ENCODE results near the gene SLC7A1.

SLC7A1 gene

DNA sequence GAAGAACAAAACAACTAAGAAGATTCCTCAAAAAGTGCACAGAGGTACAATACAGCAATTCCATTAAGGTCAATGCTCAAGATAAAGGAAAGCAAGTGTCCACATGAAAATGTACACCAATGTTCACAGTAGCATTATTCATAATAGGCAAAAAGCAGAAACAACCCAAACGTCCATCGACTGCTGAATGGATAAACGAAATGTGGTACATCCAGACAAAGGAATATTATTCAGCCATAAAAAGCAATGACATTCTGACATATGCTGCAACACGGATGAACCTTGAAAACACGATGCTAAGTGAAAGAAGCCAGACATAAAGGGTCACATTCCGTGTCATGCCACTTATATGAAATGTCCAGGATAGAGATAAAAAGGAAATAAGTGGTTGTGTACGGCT, 29.3 kb downstream of the SLC7A1 start:
- H3K4ac ChIP-seq (ENCODE audit: low read depth, low read length) = no peak overlapping the region
- no peaks in the 10 kb centered on the region for H3K9me3 ChIP-seq (ENCODE audit: insufficient read depth, low read depth, low read length)
- no peaks in the 10 kb centered on the region for H3K79me1 ChIP-seq (ENCODE audit: low read length)
- H4K8ac ChIP-seq (ENCODE audit: low read depth, low read length) = no peak overlapping the region
- H2BK5ac ChIP-seq (ENCODE audit: low read depth, low read length, poor library complexity) = no peak overlapping the region
- no peak for DNase-seq
- no peak overlapping the region for H3K4me3 ChIP-seq (ENCODE audit: low read depth, low read length)
- no peak overlapping the region for H3K4me2 ChIP-seq (ENCODE audit: low read length)
- no peak overlapping the region for H2BK12ac ChIP-seq (ENCODE audit: low read length)
- H3K23ac ChIP-seq (ENCODE audit: low read length) = no peak overlapping the region
- no peak overlapping the region for H3K14ac ChIP-seq (ENCODE audit: low read length)
- no peak overlapping the region for H3K18ac ChIP-seq (ENCODE audit: low read length)
- H2AK5ac ChIP-seq (ENCODE audit: low read length) = no peak overlapping the region
- peaks cover 5 to 17% of the 10 kb centered on the region in 2 experiments for H3K4me1 ChIP-seq (ENCODE audit: control insufficient read depth in 1 of 2, insufficient read depth in 2 of 2, low read length in 2 of 2)
- H3K27me3 ChIP-seq (ENCODE audit: insufficient read depth, low read length) = no peaks in the 10 kb centered on the region
- H2BK120ac ChIP-seq (ENCODE audit: insufficient read depth, low read length, poor library complexity) = no peak overlapping the region
- no peak overlapping the region for H2AFZ ChIP-seq (ENCODE audit: insufficient read depth, low read length, poor library complexity)
- H4K91ac ChIP-seq (ENCODE audit: low read depth, low read length) = no peak overlapping the region
- no CpG with 5 or more reads among the region's 7 CpGs for WGBS (ENCODE audit: extremely low coverage, insufficient coverage, insufficient read length)
- H4K12ac ChIP-seq (ENCODE audit: low read depth, low read length) = no peak overlapping the region
- no peak overlapping the region for H3K27ac ChIP-seq (ENCODE audit: low read depth, low read length)
- peaks cover 11% of the 10 kb centered on the region for H3K79me2 ChIP-seq (ENCODE audit: control insufficient read depth, insufficient read depth, low read length, poor library complexity)
- no peak overlapping the region for H3K9ac ChIP-seq (ENCODE audit: low read length)
- H3K36me3 ChIP-seq (ENCODE audit: control insufficient read depth in 1 of 2, insufficient read depth in 2 of 2, low read length in 2 of 2) = peaks cover 2 to 4% of the 10 kb centered on the region in 2 experiments

DNA sequence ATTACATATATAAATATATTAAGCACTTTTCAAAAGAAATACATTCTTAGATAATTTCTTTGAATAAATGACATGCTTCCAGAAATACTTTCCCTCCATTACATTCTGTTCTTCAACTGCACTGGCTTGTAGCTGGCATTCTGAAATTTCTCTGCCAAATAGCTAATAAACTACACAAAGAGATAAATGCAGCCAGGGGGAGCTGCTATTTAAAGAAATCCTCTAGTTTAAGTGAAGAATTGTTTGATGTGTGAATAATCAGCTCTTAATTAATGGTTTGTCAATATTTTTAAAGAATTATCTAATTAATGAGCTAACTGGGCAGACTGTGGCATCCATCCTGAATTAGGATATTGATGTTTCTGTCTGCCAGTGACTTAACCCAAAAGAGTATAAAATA, 30.7 kb downstream of the SLC7A1 start:
- Histone ChIP-seq H2AK5ac (ENCODE audit: low read length) (no peak overlapping the region), H2BK5ac (ENCODE audit: low read depth, low read length, poor library complexity) (no peak overlapping the region), H3K4me3 (ENCODE audit: low read depth, low read length) (no peak overlapping the region), H4K8ac (ENCODE audit: low read depth, low read length) (no peak overlapping the region), H3K4me2 (ENCODE audit: low read length) (no peak overlapping the region), H2AFZ (ENCODE audit: insufficient read depth, low read length, poor library complexity) (no peak overlapping the region), H4K12ac (ENCODE audit: low read depth, low read length) (no peak overlapping the region), H3K36me3 (ENCODE audit: control insufficient read depth in 1 of 2, insufficient read depth in 2 of 2, low read length in 2 of 2) (peaks cover 0 to 2% of the 10 kb centered on the region in 2 experiments), H3K9me3 (ENCODE audit: insufficient read depth, low read depth, low read length) (no peaks in the 10 kb centered on the region), H3K9ac (ENCODE audit: low read length) (no peak overlapping the region), H3K14ac (ENCODE audit: low read length) (no peak overlapping the region), H4K91ac (ENCODE audit: low read depth, low read length) (no peak overlapping the region), H3K27ac (ENCODE audit: low read depth, low read length) (no peak overlapping the region), H3K23ac (ENCODE audit: low read length) (no peak overlapping the region), H2BK12ac (ENCODE audit: low read length) (no peak overlapping the region), H3K79me1 (ENCODE audit: low read length) (no peaks in the 10 kb centered on the region), H2BK120ac (ENCODE audit: insufficient read depth, low read length, poor library complexity) (no peak overlapping the region), H3K18ac (ENCODE audit: low read length) (no peak overlapping the region), H3K27me3 (ENCODE audit: insufficient read depth, low read length) (no peaks in the 10 kb centered on the region), H3K4me1 (ENCODE audit: control insufficient read depth in 1 of 2, insufficient read depth in 2 of 2, low read length in 2 of 2) (peaks cover 5 to 12% of the 10 kb centered on the region in 2 experiments), H3K4ac (ENCODE audit: low read depth, low read length) (no peak overlapping the region), H3K79me2 (ENCODE audit: control insufficient read depth, insufficient read depth, low read length, poor library complexity) (peaks cover 11% of the 10 kb centered on the region)
- no peak for DNase-seq

DNA sequence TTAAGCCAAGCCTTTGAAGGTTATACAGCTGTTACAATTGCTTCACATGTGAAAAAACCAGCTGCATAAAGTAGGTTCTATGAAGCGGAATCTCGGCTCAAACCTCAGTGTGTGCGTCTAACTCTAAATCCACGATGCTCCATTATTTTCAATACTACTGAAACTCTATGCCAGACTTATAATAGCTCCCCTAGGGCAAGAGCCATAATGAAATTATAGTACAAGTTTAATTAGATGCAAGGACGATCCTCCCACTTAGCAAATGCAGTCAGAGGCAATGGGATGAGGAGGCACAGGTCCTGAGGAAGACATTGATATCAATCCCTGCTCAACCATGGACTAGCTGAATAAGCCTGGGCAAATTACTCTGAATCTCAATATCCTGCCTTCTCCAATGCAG, 31.1 kb downstream of the SLC7A1 start:
- WGBS (ENCODE audit: extremely low coverage, insufficient coverage, insufficient read length) = no CpG with 5 or more reads among the region's 5 CpGs
- no peak overlapping the region for H2BK5ac ChIP-seq (ENCODE audit: low read depth, low read length, poor library complexity)
- no peaks in the 10 kb centered on the region for H3K9me3 ChIP-seq (ENCODE audit: insufficient read depth, low read depth, low read length)
- H2AFZ ChIP-seq (ENCODE audit: insufficient read depth, low read length, poor library complexity) = no peak overlapping the region
- no peak overlapping the region for H3K4me3 ChIP-seq (ENCODE audit: low read depth, low read length)
- no peak overlapping the region for H3K14ac ChIP-seq (ENCODE audit: low read length)
- no peak overlapping the region for H3K18ac ChIP-seq (ENCODE audit: low read length)
- H3K23ac ChIP-seq (ENCODE audit: low read length) = no peak overlapping the region
- no peak overlapping the region for H3K4me2 ChIP-seq (ENCODE audit: low read length)
- H3K4me1 ChIP-seq (ENCODE audit: control insufficient read depth in 1 of 2, insufficient read depth in 2 of 2, low read length in 2 of 2) = peaks cover 5 to 9% of the 10 kb centered on the region in 2 experiments
- no peaks in the 10 kb centered on the region for H3K79me1 ChIP-seq (ENCODE audit: low read length)
- H2BK12ac ChIP-seq (ENCODE audit: low read length) = no peak overlapping the region
- H4K8ac ChIP-seq (ENCODE audit: low read depth, low read length) = no peak overlapping the region
- H3K27me3 ChIP-seq (ENCODE audit: insufficient read depth, low read length) = no peaks in the 10 kb centered on the region
- no peak overlapping the region for H2AK5ac ChIP-seq (ENCODE audit: low read length)
- H3K36me3 ChIP-seq (ENCODE audit: control insufficient read depth in 1 of 2, insufficient read depth in 2 of 2, low read length in 2 of 2) = peaks cover 0 to 2% of the 10 kb centered on the region in 2 experiments
- H3K9ac ChIP-seq (ENCODE audit: low read length) = no peak overlapping the region
- no peak overlapping the region for H2BK120ac ChIP-seq (ENCODE audit: insufficient read depth, low read length, poor library complexity)
- no peak overlapping the region for H4K12ac ChIP-seq (ENCODE audit: low read depth, low read length)
- H3K4ac ChIP-seq (ENCODE audit: low read depth, low read length) = no peak overlapping the region
- H3K79me2 ChIP-seq (ENCODE audit: control insufficient read depth, insufficient read depth, low read length, poor library complexity) = peaks cover 11% of the 10 kb centered on the region
- no peak for DNase-seq
- no peak overlapping the region for H4K91ac ChIP-seq (ENCODE audit: low read depth, low read length)
- H3K27ac ChIP-seq (ENCODE audit: low read depth, low read length) = no peak overlapping the region

DNA sequence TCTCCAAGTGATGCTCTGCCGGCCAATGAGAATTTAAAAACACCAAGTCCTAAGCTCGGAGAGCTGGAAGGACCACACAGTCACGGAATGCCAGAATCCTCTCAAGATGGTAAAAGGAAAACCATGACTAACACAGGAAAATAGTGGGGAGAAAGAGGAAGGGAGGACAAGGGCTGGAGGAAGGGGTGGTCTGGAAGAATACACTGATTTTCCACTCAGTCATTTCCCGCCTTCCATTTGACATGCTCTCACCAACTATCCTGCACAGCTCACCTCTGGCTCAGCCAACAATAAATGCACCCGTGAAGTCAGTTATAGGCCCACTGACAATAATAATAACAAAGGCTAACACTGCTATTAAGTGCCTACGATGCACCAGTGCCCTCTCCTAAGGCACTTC, 31.5 kb downstream of the SLC7A1 start:
- no peak overlapping the region for H2BK5ac ChIP-seq (ENCODE audit: low read depth, low read length, poor library complexity)

More for the DNA sequence above, 31.5 kb downstream of the SLC7A1 start:
- Histone ChIP-seq H3K4ac (ENCODE audit: low read depth, low read length) (peak overlapping the region; percentile 27), H3K9ac (ENCODE audit: low read length) (no peak overlapping the region), H3K18ac (ENCODE audit: low read length) (no peak overlapping the region), H4K8ac (ENCODE audit: low read depth, low read length) (no peak overlapping the region), H3K14ac (ENCODE audit: low read length) (no peak overlapping the region), H3K27me3 (ENCODE audit: insufficient read depth, low read length) (no peaks in the 10 kb centered on the region), H2AK5ac (ENCODE audit: low read length) (no peak overlapping the region), H2AFZ (ENCODE audit: insufficient read depth, low read length, poor library complexity) (no peak overlapping the region), H2BK120ac (ENCODE audit: insufficient read depth, low read length, poor library complexity) (no peak overlapping the region), H2BK12ac (ENCODE audit: low read length) (no peak overlapping the region), H3K79me2 (ENCODE audit: control insufficient read depth, insufficient read depth, low read length, poor library complexity) (peaks cover 7% of the 10 kb centered on the region), H4K91ac (ENCODE audit: low read depth, low read length) (no peak overlapping the region), H3K9me3 (ENCODE audit: insufficient read depth, low read depth, low read length) (no peaks in the 10 kb centered on the region), H3K4me1 (ENCODE audit: control insufficient read depth in 1 of 2, insufficient read depth in 2 of 2, low read length in 2 of 2) (peaks cover 1 to 5% of the 10 kb centered on the region in 2 experiments), H3K27ac (ENCODE audit: low read depth, low read length) (no peak overlapping the region), H3K79me1 (ENCODE audit: low read length) (no peaks in the 10 kb centered on the region), H4K12ac (ENCODE audit: low read depth, low read length) (no peak overlapping the region), H3K4me3 (ENCODE audit: low read depth, low read length) (no peak overlapping the region), H3K23ac (ENCODE audit: low read length) (no peak overlapping the region), H3K4me2 (ENCODE audit: low read length) (no peak overlapping the region), H3K36me3 (ENCODE audit: control insufficient read depth in 1 of 2, insufficient read depth in 2 of 2, low read length in 2 of 2) (no peaks in the 10 kb centered on the region)
- no peak for DNase-seq
- no CpG with 5 or more reads among the region's 6 CpGs for WGBS (ENCODE audit: extremely low coverage, insufficient coverage, insufficient read length)

Measured in trophoblast cell (in vitro differentiated cells and primary cell).